Measurements from ENCODE around the gene TAS1R2. TPM values are rescaled to one million over a fixed set of nuclear protein-coding genes. Genes with fewer than 3 reads are reported as not detected.

TAS1R2 gene
- total and polyA plus RNA-seq, 2 of the 8 experiments (the other 6 are each of a cell fraction or from before 2014, with no cell fraction given) = not detected

DNA sequence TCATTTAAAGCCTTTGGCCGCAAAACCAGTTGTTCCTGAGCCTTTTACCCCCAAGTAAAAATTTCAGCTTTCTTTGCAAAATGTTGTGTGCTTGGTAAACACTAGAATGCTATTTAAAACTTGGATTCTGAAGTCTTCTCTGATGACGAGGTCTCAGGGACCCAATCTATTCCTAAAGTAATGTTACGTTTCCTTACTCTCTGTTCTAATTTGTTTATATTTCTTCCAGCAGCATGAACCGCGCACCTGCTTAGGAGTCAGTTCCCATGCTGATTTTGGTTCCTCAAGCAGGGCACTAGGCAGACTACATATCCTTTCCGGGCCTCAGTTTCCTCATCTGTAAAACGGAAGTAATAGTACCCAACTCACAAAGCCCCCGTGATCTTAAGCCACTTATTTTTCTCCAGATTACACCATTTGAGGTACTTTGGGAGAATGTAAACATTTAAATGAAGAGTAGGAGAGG, 43.9 kb upstream of the TAS1R2 start:
- peak overlapping the region in 3 of 4 experiments; percentile 21 to 64 (median 53); a peak in 4 of 7 replicates for H3K9ac ChIP-seq (replicated peaks in 1 of 4; ENCODE audit: extremely low read depth in 1 of 4, low read depth in 3 of 4, low read length in 3 of 4)
- no peak overlapping the region for H2BK120ac ChIP-seq (replicated peaks; ENCODE audit: low read depth, low read length)
- H3K4me1 ChIP-seq (replicated peaks in 1 of 4; ENCODE audit: control insufficient read depth in 3 of 4, insufficient read depth in 4 of 4, low read length in 3 of 4) = peaks cover 0 to 7% (median 2%) of the 10 kb centered on the region in 4 experiments; a peak in 5 of 7 replicates
- H3K4ac ChIP-seq (replicated peaks; ENCODE audit: insufficient read length, low read depth, low read length) = no peak overlapping the region
- peak overlapping the region; percentile 84 to 85 for H3K4me2 ChIP-seq (ENCODE audit: insufficient read depth in 1 of 2, low read depth in 2 of 2, low read length in 2 of 2)
- DNase-seq (ENCODE audit: low read depth in 1 of 2, low spot score in 2 of 2) (no peak), FAIRE-seq (no peak)
- H2AFZ ChIP-seq (ENCODE audit: low read length) = no peak overlapping the region
- CTCF ChIA-PET (ENCODE audit: partially characterized antibody) = interaction anchor here (0.7 to 8.0 kb wide), 11 partner anchors 9 to 59 kb away, joined by 3 to 131 read pairs (median 4); no protein-coding TSS in a partner anchor
- H3K23ac ChIP-seq (ENCODE audit: insufficient read length) = no peak overlapping the region
- no peak overlapping the region for H3K27ac ChIP-seq (ENCODE audit: low read depth, low read length)
- no peak overlapping the region for H3K14ac ChIP-seq (ENCODE audit: insufficient read length)
- no peak overlapping the region for H4K8ac ChIP-seq (ENCODE audit: extremely low read depth, insufficient read depth, low read length)
- peaks cover 0 to 3% (median 0%) of the 10 kb centered on the region in 4 experiments; a peak in 4 of 7 replicates for H3K27me3 ChIP-seq (replicated peaks in 1 of 4; ENCODE audit: control insufficient read depth in 3 of 4, extremely low read depth in 1 of 4, insufficient read depth in 3 of 4, low read length in 3 of 4)
- no peaks in the 10 kb centered on the region for H3K79me2 ChIP-seq (ENCODE audit: control insufficient read depth in 1 of 2, insufficient read depth in 2 of 2, low read length in 2 of 2)
- no peak overlapping the region for H2BK20ac ChIP-seq (ENCODE audit: low read length)
- POLR2A ChIA-PET (ENCODE audit: partially characterized antibody) = interaction anchor here (0.6 to 1.9 kb wide), 11 partner anchors 10 to 951 kb away, joined by 3 to 11 read pairs (median 3); no protein-coding TSS in a partner anchor
- H3K56ac ChIP-seq (replicated peaks; ENCODE audit: insufficient read length, low read depth, low read length) = no peak overlapping the region
- TF ChIP-seq TAF7 (optimal IDR thresholded peaks at IDR 0.05; ENCODE audit: borderline replicate concordance, low read depth, low read length) = no peak
- TF ChIP-seq KDM4A (IDR thresholded peaks at IDR 0.05; ENCODE audit: low read depth, low read length, severe bottlenecking) = peak; percentile 3
- no peaks in the 10 kb centered on the region for H3K36me3 ChIP-seq (ENCODE audit: control insufficient read depth in 2 of 4, insufficient read depth in 4 of 4, low read length in 3 of 4)
- H3K18ac ChIP-seq (ENCODE audit: extremely low read depth, low read length) = no peak overlapping the region; the same call in 1 of the 2 replicates
- H2BK12ac ChIP-seq (ENCODE audit: low read depth, low read length) = no peak overlapping the region
- H2AK5ac ChIP-seq (ENCODE audit: low read depth, low read length) = no peak overlapping the region
- 56% methylated on average over 8 of the region's 8 CpGs; no CpG with 5 or more reads in 1 of the 2 experiments for WGBS, 2 experiments (ENCODE audit: extremely low coverage in 1 of 2, insufficient coverage in 1 of 2, insufficient read length in 1 of 2, insufficient replicate concordance in 2 of 2, low coverage in 1 of 2, low lambda C conversion rate in 2 of 2, missing lambda C conversion rate in 1 of 2)
- no peak overlapping the region for H4K91ac ChIP-seq (replicated peaks; ENCODE audit: insufficient read length, low read length)
- H3K9me3 ChIP-seq (ENCODE audit: insufficient read depth in 2 of 2, low read depth in 1 of 2, low read length in 1 of 2) = no peaks in the 10 kb centered on the region
- no peak overlapping the region for H2BK5ac ChIP-seq (ENCODE audit: low read depth, low read length)
- H4K20me1 ChIP-seq (replicated peaks in 1 of 2; ENCODE audit: control insufficient read depth in 1 of 2, insufficient read depth in 2 of 2, low read length in 2 of 2) = peaks cover 2 to 4% of the 10 kb centered on the region in 2 experiments
- H4K5ac ChIP-seq (ENCODE audit: insufficient read length, low read depth, low read length) = no peak overlapping the region
- peaks cover 6% of the 10 kb centered on the region; the same call in 1 of the 2 replicates for H3K23me2 ChIP-seq (ENCODE audit: low read depth, low read length)
- H3K79me1 ChIP-seq (ENCODE audit: low read depth, low read length) = peaks cover 3% of the 10 kb centered on the region; the same call in 1 of the 2 replicates
- H2BK15ac ChIP-seq (ENCODE audit: low read length) = no peak overlapping the region
- H3K4me3 ChIP-seq (ENCODE audit: extremely low read depth in 1 of 4, insufficient read depth in 2 of 4, low read depth in 3 of 4, low read length in 4 of 4) = peak overlapping the region; percentile 74 to 93 (median 92)
